H1 (cell line): ENCODE data around the gene KCNJ9. TPM values are rescaled to one million over a fixed set of nuclear protein-coding genes. Genes with fewer than 3 reads are reported as not detected.

Experiments
- CTCF ChIA-PET: fragments of 300-600 bp; sonication (Branson Sonifier 250); formaldehyde crosslinking; loops from one replicate; lab custom pipeline; 2021; ENCODE audit not compliant: partially characterized antibody; lab: Charles Lee
- POLR2A ChIA-PET: fragments of 300-600 bp; sonication (Branson Sonifier 250); formaldehyde crosslinking; loops from one replicate; lab custom pipeline; 2021; ENCODE audit warnings: inconsistent platforms; ENCODE audit not compliant: partially characterized antibody; lab: Charles Lee
- DNase-seq, 2 experiments: peaks; one replicate each; pipeline versions ENCODE4 v3.0.0 to v3.0.0-alpha.2; 2010 to 2022; ENCODE audit warnings: low spot score in 2 of 2, low read depth in 1 of 2, mixed read lengths in 1 of 2
- FAIRE-seq: peaks from 2 replicates; lab custom pipeline; 2011; peaks lifted over from hg19 to GRCh38; lab: Jason Lieb, UNC
- H2AFZ ChIP-seq: 2 replicates; pipeline ENCODE4 v1.8.1; 2012; ENCODE audit warnings: low read length, inconsistent platforms
- H2AK5ac ChIP-seq: 2 replicates; pipeline ENCODE4 v1.6.1; 2013; ENCODE audit warnings: low read depth, low read length
- H2BK120ac ChIP-seq: replicated peaks from 2 replicates; pipeline ENCODE3; 2013; ENCODE audit warnings: low read depth, low read length, inconsistent platforms
- H2BK12ac ChIP-seq: 2 replicates; pipeline ENCODE4 v1.6.1; 2013; ENCODE audit warnings: low read depth, low read length
- H2BK15ac ChIP-seq: 2 replicates; pipeline ENCODE4 v1.6.1; 2013; ENCODE audit warnings: low read length
- H2BK20ac ChIP-seq: 2 replicates; pipeline ENCODE4 v1.6.1; 2013; ENCODE audit warnings: low read length
- H2BK5ac ChIP-seq: 2 replicates; pipeline ENCODE4 v1.6.1; 2013; ENCODE audit warnings: low read depth, low read length
- H3K14ac ChIP-seq: 2 replicates; pipeline ENCODE4 v1.6.1; 2013; ENCODE audit warnings: inconsistent platforms; ENCODE audit not compliant: insufficient read length
- H3K18ac ChIP-seq: 2 replicates; pipeline ENCODE4 v1.6.1; 2013; ENCODE audit warnings: low read length; ENCODE audit errors: extremely low read depth
- H3K23ac ChIP-seq: 2 replicates; pipeline ENCODE4 v1.6.1; 2013; ENCODE audit warnings: inconsistent platforms; ENCODE audit not compliant: insufficient read length
- H3K23me2 ChIP-seq: 2 replicates; pipeline ENCODE4 v1.6.1; 2013; ENCODE audit warnings: low read depth, low read length
- H3K27ac ChIP-seq: 2 replicates; pipeline ENCODE4 v1.6.1; 2011; ENCODE audit warnings: low read depth, low read length, inconsistent platforms
- H3K27me3 ChIP-seq, 4 experiments: replicated peaks in 1 of 4; 1 replicate in 1 of 4; 2 replicates in 3 of 4; pipeline versions ENCODE4 v1.6.1 to v1.8.1; 2011 to 2013; ENCODE audit warnings: low read length in 3 of 4, mild to moderate bottlenecking in 3 of 4, inconsistent platforms in 2 of 4, mixed read lengths in 2 of 4, moderate library complexity in 1 of 4; ENCODE audit not compliant: control insufficient read depth in 3 of 4, insufficient read depth in 3 of 4; ENCODE audit errors: extremely low read depth in 1 of 4
- H3K36me3 ChIP-seq, 4 experiments: 2 replicates each; pipeline versions ENCODE4 v1.6.1 to v1.8.1; 2011 to 2013; ENCODE audit warnings: mild to moderate bottlenecking in 4 of 4, low read length in 3 of 4, moderate library complexity in 2 of 4, control low read depth in 1 of 4, inconsistent platforms in 1 of 4; ENCODE audit not compliant: insufficient read depth in 4 of 4, control insufficient read depth in 2 of 4
- H3K4ac ChIP-seq: replicated peaks from 2 replicates; pipeline ENCODE3; 2013; ENCODE audit warnings: low read length, low read depth, mixed read lengths, inconsistent platforms; ENCODE audit not compliant: insufficient read length
- H3K4me1 ChIP-seq, 4 experiments: replicated peaks in 1 of 4; 1 replicate in 1 of 4; 2 replicates in 3 of 4; pipeline versions ENCODE4 v1.6.1 to v1.8.1; 2011 to 2013; ENCODE audit warnings: low read length in 3 of 4, inconsistent platforms in 2 of 4, mixed read lengths in 1 of 4; ENCODE audit not compliant: insufficient read depth in 4 of 4, control insufficient read depth in 3 of 4
- H3K4me2 ChIP-seq, 2 experiments: 2 replicates each; pipeline versions ENCODE4 v1.6.1 to v1.8.1; 2011 to 2013; ENCODE audit warnings: low read depth in 2 of 2, low read length in 2 of 2, control low read depth in 1 of 2, inconsistent platforms in 1 of 2, mild to moderate bottlenecking in 1 of 2; ENCODE audit not compliant: insufficient read depth in 1 of 2
- H3K4me3 ChIP-seq, 4 experiments: fragments of 200-600, 300-600 bp in 1 of 4; sonication (generic), shearing (Covaris generic), sonication (Bioruptor Twin) in 1 of 4; 2 replicates each; pipeline versions ENCODE4 v1.5.1 to v1.8.1; 2011 to 2016; ENCODE audit warnings: low read length in 4 of 4, low read depth in 3 of 4, control low read depth in 2 of 4, inconsistent platforms in 2 of 4, mild to moderate bottlenecking in 2 of 4, mixed read lengths in 1 of 4, moderate library complexity in 1 of 4; ENCODE audit not compliant: insufficient read depth in 2 of 4; ENCODE audit errors: extremely low read depth in 1 of 4
- H3K56ac ChIP-seq: replicated peaks from 2 replicates; pipeline ENCODE3; 2013; ENCODE audit warnings: low read depth, mild to moderate bottlenecking, mixed read lengths, low read length, inconsistent platforms; ENCODE audit not compliant: insufficient read length
- H3K79me1 ChIP-seq: 2 replicates; pipeline ENCODE4 v1.6.1; 2013; ENCODE audit warnings: low read depth, low read length, control low read depth
- H3K79me2 ChIP-seq, 2 experiments: 2 replicates each; pipeline versions ENCODE4 v1.6.1 to v1.8.1; 2012 to 2013; ENCODE audit warnings: low read length in 2 of 2, mild to moderate bottlenecking in 2 of 2, inconsistent platforms in 1 of 2; ENCODE audit not compliant: insufficient read depth in 2 of 2, control insufficient read depth in 1 of 2
- H3K9ac ChIP-seq, 4 experiments: replicated peaks in 1 of 4; 1 replicate in 1 of 4; 2 replicates in 3 of 4; pipeline versions ENCODE4 v1.6.1 to v1.8.1; 2011 to 2013; ENCODE audit warnings: low read depth in 3 of 4, low read length in 3 of 4, control low read depth in 2 of 4, mild to moderate bottlenecking in 2 of 4, moderate library complexity in 2 of 4, inconsistent platforms in 1 of 4; ENCODE audit errors: extremely low read depth in 1 of 4
- H3K9me3 ChIP-seq, 2 experiments: 2 replicates each; pipeline versions ENCODE4 v1.6.1 to v1.8.1; 2012 to 2013; ENCODE audit warnings: mild to moderate bottlenecking in 2 of 2, moderate library complexity in 2 of 2, control low read depth in 1 of 2, inconsistent platforms in 1 of 2, low read depth in 1 of 2, low read length in 1 of 2, mixed read lengths in 1 of 2; ENCODE audit not compliant: insufficient read depth in 2 of 2
- H4K20me1 ChIP-seq, 2 experiments: replicated peaks in 1 of 2; 2 replicates each; pipeline versions ENCODE3 to v1.8.1; 2011 to 2013; ENCODE audit warnings: inconsistent platforms in 2 of 2, low read length in 2 of 2, mild to moderate bottlenecking in 1 of 2; ENCODE audit not compliant: insufficient read depth in 2 of 2, control insufficient read depth in 1 of 2
- H4K5ac ChIP-seq: 2 replicates; pipeline ENCODE4 v1.6.1; 2013; ENCODE audit warnings: low read length, low read depth, mixed read lengths, inconsistent platforms; ENCODE audit not compliant: insufficient read length
- H4K8ac ChIP-seq: 2 replicates; pipeline ENCODE4 v1.8.0; 2013; ENCODE audit warnings: mild to moderate bottlenecking, moderate library complexity, low read length, inconsistent platforms; ENCODE audit not compliant: insufficient read depth; ENCODE audit errors: extremely low read depth
- H4K91ac ChIP-seq: replicated peaks from 2 replicates; pipeline ENCODE3; 2013; ENCODE audit warnings: low read length, mixed read lengths, inconsistent platforms; ENCODE audit not compliant: insufficient read length
- BACH1 ChIP-seq: IDR thresholded peaks from 2 replicates; pipeline ENCODE4 v1.6.1; 2012; ENCODE audit warnings: low read length, improper control_type of control experiment
- BCL11A ChIP-seq, 2 experiments: IDR thresholded peaks; one replicate each; pipeline ENCODE4 v1.6.1; 2011; ENCODE audit warnings: low read depth in 2 of 2, low read length in 2 of 2, mild to moderate bottlenecking in 2 of 2
- GTF2F1 ChIP-seq: IDR thresholded peaks from 2 replicates; pipeline ENCODE4 v1.6.1; 2012; ENCODE audit warnings: low read depth, low read length, improper control_type of control experiment, borderline replicate concordance
- KDM5A ChIP-seq: fragments of 200-600 bp; IDR thresholded peaks from 2 replicates; pipeline ENCODE4 v1.7.1; 2012; ENCODE audit warnings: mild to moderate bottlenecking, low read length, inconsistent platforms, mixed read lengths
- MAX ChIP-seq: IDR thresholded peaks from 2 replicates; pipeline ENCODE4 v1.6.1; 2012; ENCODE audit warnings: inconsistent platforms
- PHF8 ChIP-seq: fragments of 200-600 bp; sonication (generic); conservative IDR thresholded peaks from 2 replicates; pipeline ENCODE4 v1.7.1; 2012; ENCODE audit warnings: low read depth, mild to moderate bottlenecking, inconsistent platforms, low read length, moderate library complexity
- SP1 ChIP-seq: IDR thresholded peaks from 2 replicates; pipeline ENCODE4 v1.6.1; 2011; ENCODE audit warnings: low read depth, low read length
- SUZ12 ChIP-seq: fragments of 200-600 bp; sonication (generic); IDR thresholded peaks from 2 replicates; pipeline ENCODE4 v1.6.1; 2012; ENCODE audit warnings: mild to moderate bottlenecking, inconsistent platforms, low read length, moderate library complexity, mixed read lengths
- TAF7 ChIP-seq: optimal IDR thresholded peaks from 2 replicates; pipeline ENCODE3; 2011; ENCODE audit warnings: low read depth, mild to moderate bottlenecking, inconsistent platforms, low read length, moderate library complexity, borderline replicate concordance
- TBP ChIP-seq: IDR thresholded peaks from 2 replicates; pipeline ENCODE4 v1.6.1; 2011; ENCODE audit warnings: low read depth, low read length, improper control_type of control experiment
- ZNF274 ChIP-seq: IDR thresholded peaks from 2 replicates; pipeline ENCODE4 v1.7.0; 2012; ENCODE audit warnings: low read length, borderline replicate concordance; ENCODE audit errors: extremely low read depth
- WGBS, 2 experiments: shearing (Covaris generic) in 1 of 2; methylation state at CpG; one replicate each; pipeline versions ENCODE4 v1.1.6 to v1.1.7; 2013 to 2015; ENCODE audit warnings: low lambda C conversion rate in 2 of 2, mixed read lengths in 2 of 2, inconsistent platforms in 1 of 2, low coverage in 1 of 2, missing lambda C conversion rate in 1 of 2; ENCODE audit not compliant: insufficient replicate concordance in 2 of 2, insufficient coverage in 1 of 2, insufficient read length in 1 of 2; ENCODE audit errors: extremely low coverage in 1 of 2, missing lambda C conversion rate in 1 of 2; 5-methylcytosine and 5-hydroxymethylcytosine counted together
- polyA plus RNA-seq, 7 experiments: library from polyadenylated mRNA; depleted of rRNA in 3 of 7; stranded (reverse) in 5 of 7; unstranded in 2 of 7; fragments of >200 nt in 5 of 7; fragments of 200-250 nt in 2 of 7; gene quantifications; 1 replicate in 5 of 7; 2 replicates in 1 of 7; 4 replicates in 1 of 7; pipeline versions ENCODE4 v1.2.1 to v1.2.3, GENCODE V29; 2011 to 2013; ENCODE audit warnings: missing spikeins in 2 of 7, mixed read lengths in 2 of 7
- total RNA-seq: library from RNA; stranded (reverse); fragmentation: NEBNext Ultra II Directional; extraction: Animal tissue kit (Norgen Biotek cat#: 25700); gene quantifications from 2 replicates; pipeline ENCODE4 v1.2.1, GENCODE V29; 2021

The KCNJ9 gene
- total and polyA plus RNA-seq, 2 of the 8 experiments (the other 6 are each of a cell fraction or from before 2014, with no cell fraction given), result 0.02 to 0.13 TPM

- no peak overlapping the region for H4K8ac ChIP-seq
- no peak for FAIRE-seq
- CTCF ChIA-PET, result interaction anchor here (0.6 to 46.4 kb wide), 20 partner anchors 11 to 170 kb away, joined by 3 to 1874 read pairs (median 4); partner anchors contain the start of genes CFAP45, IGSF8, KCNJ10 and KCNJ9
- H3K9ac ChIP-seq, result no peak overlapping the region
- H3K9me3 ChIP-seq, result no peaks in the 10 kb centered on the region
- H2BK20ac ChIP-seq, result no peak overlapping the region
- no peak overlapping the region for H2BK5ac ChIP-seq
- H4K20me1 ChIP-seq, result no peaks in the 10 kb centered on the region
- H3K56ac ChIP-seq, result no peak overlapping the region
- POLR2A ChIA-PET, result interaction anchor here (1.0 to 3.4 kb wide), 8 partner anchors 15 to 41 kb away, joined by 3 to 18 read pairs (median 4); partner anchors contain the start of gene PIGM
- no peak overlapping the region for H2BK120ac ChIP-seq
- no peak overlapping the region for H4K91ac ChIP-seq
- H3K4me1 ChIP-seq, result peaks cover 10 to 24% (median 16%) of the 10 kb centered on the region in 4 experiments
- H3K23ac ChIP-seq, result no peak overlapping the region
- H2AK5ac ChIP-seq, result no peak overlapping the region
- no peak overlapping the region for H3K27ac ChIP-seq
- H3K18ac ChIP-seq, result no peak overlapping the region; the same call in 1 of the 2 replicates
- 86% methylated on average over 9 of the region's 9 CpGs; no CpG with 5 or more reads in 1 of the 2 experiments for WGBS, 2 experiments
- H4K5ac ChIP-seq, result peak overlapping the region; percentile 65
- no peak for DNase-seq
- peak overlapping the region; percentile 5 for H3K4ac ChIP-seq
- no peaks in the 10 kb centered on the region for H3K79me2 ChIP-seq
- no peaks in the 10 kb centered on the region for H3K23me2 ChIP-seq
- H3K79me1 ChIP-seq, result no peaks in the 10 kb centered on the region
- H3K14ac ChIP-seq, result no peak overlapping the region
- H2BK12ac ChIP-seq, result peak overlapping the region; percentile 32; the same call in 1 of the 2 replicates
- H3K36me3 ChIP-seq, result no peaks in the 10 kb centered on the region
- no peaks in the 10 kb centered on the region; a peak in 1 of 7 replicates for H3K27me3 ChIP-seq
- H2BK15ac ChIP-seq, result no peak overlapping the region
- H3K4me3 ChIP-seq, result peak overlapping the region in 1 of 4 experiments; percentile 14; a peak in 2 of 8 replicates
- H3K4me2 ChIP-seq, result peak overlapping the region; percentile 42 to 48; a peak in 3 of 4 replicates
- peak overlapping the region; percentile 63; the same call in 1 of the 2 replicates for H2AFZ ChIP-seq
- TF ChIP-seq KDM5A (no peak), TAF7 (no peak), BACH1 (no peak), SP1 (no peak), TBP (no peak), SUZ12 (no peak), GTF2F1 (no peak), BCL11A (IDR thresholded peaks at IDR 0.05; ENCODE audit: low read depth in 2 of 2, low read length in 2 of 2) (no peak), ZNF274 (no peak), MAX (no peak), PHF8 (no peak)
Measured at GRCh38 chr1:160047111-160047991, 34.0 kb upstream of the KCNJ9 start.
